ENCODE data around the gene GYPA. TPM values are rescaled to one million over a fixed set of nuclear protein-coding genes. Genes with fewer than 3 reads are reported as not detected.

Gene GYPA
- total and polyA plus RNA-seq, 4 donors: 338 TPM; not detected in 3

DNA sequence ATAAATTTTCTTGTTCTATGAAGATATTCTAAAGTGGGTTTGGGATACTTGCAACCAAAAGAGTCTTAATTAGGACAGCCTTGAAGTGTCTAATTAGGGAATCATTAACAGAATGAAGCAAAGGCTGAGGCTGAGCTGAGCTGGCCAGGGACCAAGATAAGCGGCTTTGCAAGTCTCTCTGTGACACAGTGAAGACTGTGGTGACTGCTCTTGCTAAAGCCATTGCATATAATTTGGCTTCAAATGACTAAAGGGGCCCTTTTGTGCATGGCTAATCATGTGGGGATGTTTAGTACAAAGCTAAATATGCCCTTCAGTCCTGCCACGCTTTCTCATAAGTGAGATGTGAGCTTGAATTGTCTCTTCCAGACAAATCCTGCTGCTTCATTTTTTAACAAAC is 31.2 kb upstream of the GYPA start:
- TF ChIP-seq FOXA1 (IDR thresholded peaks at IDR 0.05) (no peak), TAF1 (conservative IDR thresholded peaks at IDR 0.05) (no peak), HNF4G (IDR thresholded peaks at IDR 0.05) (no peak), RXRA (IDR thresholded peaks at IDR 0.05) (no peak), RAD21 (IDR thresholded peaks at IDR 0.05) (no peak), YY1 (IDR thresholded peaks at IDR 0.05) (no peak), SP1 (IDR thresholded peaks at IDR 0.05) (no peak), NR2F2 (IDR thresholded peaks at IDR 0.05) (no peak), JUND (IDR thresholded peaks at IDR 0.05) (no peak), HNF4A (conservative IDR thresholded peaks at IDR 0.05) (no peak), EGR1 (IDR thresholded peaks at IDR 0.05; ENCODE audit: low read depth in 2 of 2) (no peak), FOXA2 (IDR thresholded peaks at IDR 0.05) (no peak)
- TF ChIP-seq, protein P1, sequence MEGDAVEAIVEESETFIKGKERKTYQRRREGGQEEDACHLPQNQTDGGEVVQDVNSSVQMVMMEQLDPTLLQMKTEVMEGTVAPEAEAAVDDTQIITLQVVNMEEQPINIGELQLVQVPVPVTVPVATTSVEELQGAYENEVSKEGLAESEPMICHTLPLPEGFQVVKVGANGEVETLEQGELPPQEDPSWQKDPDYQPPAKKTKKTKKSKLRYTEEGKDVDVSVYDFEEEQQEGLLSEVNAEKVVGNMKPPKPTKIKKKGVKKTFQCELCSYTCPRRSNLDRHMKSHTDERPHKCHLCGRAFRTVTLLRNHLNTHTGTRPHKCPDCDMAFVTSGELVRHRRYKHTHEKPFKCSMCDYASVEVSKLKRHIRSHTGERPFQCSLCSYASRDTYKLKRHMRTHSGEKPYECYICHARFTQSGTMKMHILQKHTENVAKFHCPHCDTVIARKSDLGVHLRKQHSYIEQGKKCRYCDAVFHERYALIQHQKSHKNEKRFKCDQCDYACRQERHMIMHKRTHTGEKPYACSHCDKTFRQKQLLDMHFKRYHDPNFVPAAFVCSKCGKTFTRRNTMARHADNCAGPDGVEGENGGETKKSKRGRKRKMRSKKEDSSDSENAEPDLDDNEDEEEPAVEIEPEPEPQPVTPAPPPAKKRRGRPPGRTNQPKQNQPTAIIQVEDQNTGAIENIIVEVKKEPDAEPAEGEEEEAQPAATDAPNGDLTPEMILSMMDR (IDR thresholded peaks at IDR 0.05; ENCODE audit: low read depth, low read length, missing input control): no peak
- TF ChIP-seq, protein P2, sequence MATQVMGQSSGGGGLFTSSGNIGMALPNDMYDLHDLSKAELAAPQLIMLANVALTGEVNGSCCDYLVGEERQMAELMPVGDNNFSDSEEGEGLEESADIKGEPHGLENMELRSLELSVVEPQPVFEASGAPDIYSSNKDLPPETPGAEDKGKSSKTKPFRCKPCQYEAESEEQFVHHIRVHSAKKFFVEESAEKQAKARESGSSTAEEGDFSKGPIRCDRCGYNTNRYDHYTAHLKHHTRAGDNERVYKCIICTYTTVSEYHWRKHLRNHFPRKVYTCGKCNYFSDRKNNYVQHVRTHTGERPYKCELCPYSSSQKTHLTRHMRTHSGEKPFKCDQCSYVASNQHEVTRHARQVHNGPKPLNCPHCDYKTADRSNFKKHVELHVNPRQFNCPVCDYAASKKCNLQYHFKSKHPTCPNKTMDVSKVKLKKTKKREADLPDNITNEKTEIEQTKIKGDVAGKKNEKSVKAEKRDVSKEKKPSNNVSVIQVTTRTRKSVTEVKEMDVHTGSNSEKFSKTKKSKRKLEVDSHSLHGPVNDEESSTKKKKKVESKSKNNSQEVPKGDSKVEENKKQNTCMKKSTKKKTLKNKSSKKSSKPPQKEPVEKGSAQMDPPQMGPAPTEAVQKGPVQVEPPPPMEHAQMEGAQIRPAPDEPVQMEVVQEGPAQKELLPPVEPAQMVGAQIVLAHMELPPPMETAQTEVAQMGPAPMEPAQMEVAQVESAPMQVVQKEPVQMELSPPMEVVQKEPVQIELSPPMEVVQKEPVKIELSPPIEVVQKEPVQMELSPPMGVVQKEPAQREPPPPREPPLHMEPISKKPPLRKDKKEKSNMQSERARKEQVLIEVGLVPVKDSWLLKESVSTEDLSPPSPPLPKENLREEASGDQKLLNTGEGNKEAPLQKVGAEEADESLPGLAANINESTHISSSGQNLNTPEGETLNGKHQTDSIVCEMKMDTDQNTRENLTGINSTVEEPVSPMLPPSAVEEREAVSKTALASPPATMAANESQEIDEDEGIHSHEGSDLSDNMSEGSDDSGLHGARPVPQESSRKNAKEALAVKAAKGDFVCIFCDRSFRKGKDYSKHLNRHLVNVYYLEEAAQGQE (IDR thresholded peaks at IDR 0.05): no peak
- TF ChIP-seq, protein P3, sequence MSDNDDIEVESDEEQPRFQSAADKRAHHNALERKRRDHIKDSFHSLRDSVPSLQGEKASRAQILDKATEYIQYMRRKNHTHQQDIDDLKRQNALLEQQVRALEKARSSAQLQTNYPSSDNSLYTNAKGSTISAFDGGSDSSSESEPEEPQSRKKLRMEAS (IDR thresholded peaks at IDR 0.05): no peak
- TF ChIP-seq, protein P4, sequence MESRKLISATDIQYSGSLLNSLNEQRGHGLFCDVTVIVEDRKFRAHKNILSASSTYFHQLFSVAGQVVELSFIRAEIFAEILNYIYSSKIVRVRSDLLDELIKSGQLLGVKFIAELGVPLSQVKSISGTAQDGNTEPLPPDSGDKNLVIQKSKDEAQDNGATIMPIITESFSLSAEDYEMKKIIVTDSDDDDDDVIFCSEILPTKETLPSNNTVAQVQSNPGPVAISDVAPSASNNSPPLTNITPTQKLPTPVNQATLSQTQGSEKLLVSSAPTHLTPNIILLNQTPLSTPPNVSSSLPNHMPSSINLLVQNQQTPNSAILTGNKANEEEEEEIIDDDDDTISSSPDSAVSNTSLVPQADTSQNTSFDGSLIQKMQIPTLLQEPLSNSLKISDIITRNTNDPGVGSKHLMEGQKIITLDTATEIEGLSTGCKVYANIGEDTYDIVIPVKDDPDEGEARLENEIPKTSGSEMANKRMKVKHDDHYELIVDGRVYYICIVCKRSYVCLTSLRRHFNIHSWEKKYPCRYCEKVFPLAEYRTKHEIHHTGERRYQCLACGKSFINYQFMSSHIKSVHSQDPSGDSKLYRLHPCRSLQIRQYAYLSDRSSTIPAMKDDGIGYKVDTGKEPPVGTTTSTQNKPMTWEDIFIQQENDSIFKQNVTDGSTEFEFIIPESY (IDR thresholded peaks at IDR 0.05): no peak
- Histone ChIP-seq H3K36me3 (ENCODE audit: control insufficient read depth in 4 of 4, insufficient read depth in 3 of 4, low read depth in 1 of 4, low read length in 3 of 4) (no peaks in the 10 kb centered on the region), H3K27me3 (ENCODE audit: control insufficient read depth in 4 of 4, insufficient read depth in 4 of 4, low read length in 3 of 4) (peaks cover 0 to 8% (median 0%) of the 10 kb centered on the region in 4 donors), H3K27ac (ENCODE audit: low read depth in 1 of 2, low read length in 2 of 2) (no peak overlapping the region), H3K4me1 (ENCODE audit: control insufficient read depth in 4 of 4, insufficient read depth in 4 of 4, low read length in 3 of 4) (no peaks in the 10 kb centered on the region), H3K9ac (ENCODE audit: low read depth in 1 of 2, low read length in 2 of 2) (no peak overlapping the region), H3K9me3 (ENCODE audit: control insufficient read depth in 4 of 4, low read length in 3 of 4) (no peaks in the 10 kb centered on the region), H3K4me3 (ENCODE audit: low read depth in 1 of 3, low read length in 3 of 3) (no peak overlapping the region)
- 68% methylated on average over 2 of the region's 2 CpGs for WGBS
- DNase-seq (ENCODE audit: low spot score): no peak

DNA sequence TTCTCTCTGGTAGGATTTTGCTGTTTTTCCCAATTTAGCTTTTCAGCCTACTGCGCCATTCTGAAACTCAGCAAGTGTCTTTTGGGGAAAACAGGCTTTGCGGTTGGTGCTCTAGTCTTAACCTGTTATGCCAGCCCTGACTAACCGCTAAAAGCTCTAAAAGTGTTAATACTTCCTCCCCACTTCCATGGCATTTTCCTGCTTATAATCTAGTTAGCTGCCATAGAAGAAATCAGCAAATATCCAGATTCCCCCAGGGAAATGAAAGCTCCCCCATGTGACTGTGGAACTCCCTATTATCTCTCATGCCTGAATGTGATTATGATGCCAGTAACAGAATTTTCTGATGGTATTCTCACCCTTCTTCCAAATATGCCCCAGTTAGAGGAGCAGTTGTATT is 28.7 kb upstream of the GYPA start:
- WGBS: 89% methylated on average over 3 of the region's 3 CpGs
- TF ChIP-seq FOXA1 (IDR thresholded peaks at IDR 0.05) (no peak), GABPA (IDR thresholded peaks at IDR 0.05 in 1 of 2, conservative IDR thresholded peaks at IDR 0.05 in 1 of 2) (no peak), RAD21 (IDR thresholded peaks at IDR 0.05) (no peak), JUND (IDR thresholded peaks at IDR 0.05) (no peak), YY1 (IDR thresholded peaks at IDR 0.05) (no peak), FOXA2 (IDR thresholded peaks at IDR 0.05) (no peak), NR2F2 (IDR thresholded peaks at IDR 0.05) (no peak), HNF4G (IDR thresholded peaks at IDR 0.05) (no peak), TAF1 (conservative IDR thresholded peaks at IDR 0.05) (no peak), EGR1 (IDR thresholded peaks at IDR 0.05; ENCODE audit: low read depth in 2 of 2) (no peak)
- TF ChIP-seq, protein P5, sequence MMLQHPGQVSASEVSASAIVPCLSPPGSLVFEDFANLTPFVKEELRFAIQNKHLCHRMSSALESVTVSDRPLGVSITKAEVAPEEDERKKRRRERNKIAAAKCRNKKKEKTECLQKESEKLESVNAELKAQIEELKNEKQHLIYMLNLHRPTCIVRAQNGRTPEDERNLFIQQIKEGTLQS (IDR thresholded peaks at IDR 0.05): no peak
- TF ChIP-seq, protein P3 (IDR thresholded peaks at IDR 0.05): no peak
- TF ChIP-seq, protein P1 (IDR thresholded peaks at IDR 0.05; ENCODE audit: low read depth, low read length, missing input control): no peak
- TF ChIP-seq, protein P4 (IDR thresholded peaks at IDR 0.05): no peak
- no peaks in the 10 kb centered on the region for H3K4me1 ChIP-seq (ENCODE audit: control insufficient read depth in 4 of 4, insufficient read depth in 4 of 4, low read length in 3 of 4)
- no peak for DNase-seq (ENCODE audit: low spot score)
- H3K9ac ChIP-seq (ENCODE audit: low read depth in 1 of 2, low read length in 2 of 2): no peak overlapping the region
- no peak overlapping the region for H3K27ac ChIP-seq (ENCODE audit: low read depth in 1 of 2, low read length in 2 of 2)
- H3K27me3 ChIP-seq (ENCODE audit: control insufficient read depth in 4 of 4, insufficient read depth in 4 of 4, low read length in 3 of 4): peaks cover 0 to 8% (median 0%) of the 10 kb centered on the region in 4 donors
- no peak overlapping the region for H3K4me3 ChIP-seq (ENCODE audit: low read depth in 1 of 3, low read length in 3 of 3)
- no peaks in the 10 kb centered on the region for H3K36me3 ChIP-seq (ENCODE audit: control insufficient read depth in 4 of 4, insufficient read depth in 3 of 4, low read depth in 1 of 4, low read length in 3 of 4)
- no peaks in the 10 kb centered on the region for H3K9me3 ChIP-seq (ENCODE audit: control insufficient read depth in 4 of 4, low read length in 3 of 4)
